CD4-positive, alpha-beta T cell treated with Interleukin-2 at 100 ng/mL for 4 hours (primary cell): ENCODE measurements around the gene EPHA2.
A peak's percentile ranks its signal among the peaks of the same experiment; 100 is the strongest.

Source experiments
- DNase-seq: peaks from one replicate; pipeline ENCODE4 v3.0.0-alpha.2; 2020; ENCODE audit warnings: low spot score

Gene EPHA2

GRCh38 chr1:16092097-16092922 lies 63.6 kb downstream of the EPHA2 start:
- no peak for DNase-seq

DNA sequence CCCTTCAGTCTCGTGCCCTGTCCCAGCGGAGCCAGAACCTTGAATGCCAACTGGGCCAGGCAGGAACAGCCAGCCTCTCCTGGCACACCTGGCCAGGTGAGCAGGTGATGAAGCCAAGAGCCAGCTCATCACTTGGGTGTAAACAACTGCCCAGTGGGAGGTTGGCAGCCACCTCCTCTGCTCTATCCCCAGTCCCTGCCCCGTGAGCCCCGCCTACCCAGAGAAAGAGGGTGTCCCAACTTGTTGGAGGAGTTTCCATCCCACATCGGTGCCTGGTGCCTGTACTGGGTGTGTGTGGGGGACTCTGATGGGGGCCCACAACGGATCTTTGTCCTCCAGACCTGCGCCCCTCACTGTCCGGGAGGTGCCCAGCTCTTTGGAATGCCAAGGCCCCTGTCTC lies 64.6 kb downstream of the EPHA2 start:
- no peak for DNase-seq

GRCh38 chr1:16090076-16090826 lies 65.6 kb downstream of the EPHA2 start:
- no peak for DNase-seq

GRCh38 chr1:16088996-16089395 lies 66.9 kb downstream of the EPHA2 start:
- DNase-seq = no peak

DNA sequence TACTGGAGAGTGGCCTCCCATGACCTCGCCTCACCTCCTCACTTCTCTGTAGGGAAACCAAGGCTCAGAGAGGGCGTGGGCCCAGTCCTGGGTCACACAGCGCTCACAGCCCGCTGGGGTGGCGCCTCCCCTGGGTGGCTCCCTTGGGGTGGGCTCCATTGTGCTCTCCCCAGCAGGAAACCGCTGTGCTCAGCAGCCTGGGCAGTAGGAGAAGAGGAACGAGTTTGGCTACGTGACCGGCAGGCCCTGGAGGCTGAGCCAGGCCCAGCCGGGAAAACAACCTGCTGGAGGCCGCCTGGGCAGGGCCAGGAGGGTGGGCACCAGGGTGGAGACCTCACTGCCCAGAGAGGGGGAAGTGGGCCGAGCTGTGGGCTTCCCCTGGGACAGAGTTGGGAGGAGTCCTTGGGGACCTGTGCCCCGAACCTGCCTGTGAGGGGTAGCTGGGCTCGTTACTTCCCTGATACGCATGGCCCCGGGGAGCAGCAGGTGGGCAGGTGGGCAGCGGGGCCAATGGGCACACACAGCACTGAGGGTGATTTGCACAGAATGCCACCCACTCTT lies 67.4 kb downstream of the EPHA2 start:
- no peak for DNase-seq

DNA sequence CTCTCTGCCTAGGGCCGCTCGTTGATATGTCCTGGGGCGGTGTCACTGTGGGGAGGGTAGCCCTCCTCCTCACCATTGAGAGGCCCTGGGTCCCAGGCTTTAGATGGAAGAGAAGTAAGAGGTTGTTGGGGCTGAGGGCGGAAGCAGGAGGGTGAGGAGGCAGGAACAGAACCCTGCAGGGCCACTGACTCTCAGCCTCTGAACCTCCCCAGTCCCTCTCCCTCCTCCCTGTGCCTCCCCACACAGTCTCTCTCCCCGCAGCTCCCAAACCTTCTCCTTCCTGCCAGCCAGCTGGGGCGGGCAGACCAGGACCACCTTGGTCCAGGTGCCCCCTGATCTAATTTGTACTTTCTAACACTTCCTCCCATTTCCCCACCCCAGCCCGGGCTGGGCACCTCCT lies 68.1 kb downstream of the EPHA2 start:
- no peak for DNase-seq

GRCh38 chr1:16085522-16085921 lies 70.3 kb downstream of the EPHA2 start:
- DNase-seq = no peak

GRCh38 chr1:16083486-16083885 lies 72.4 kb downstream of the EPHA2 start:
- no peak for DNase-seq

DNA sequence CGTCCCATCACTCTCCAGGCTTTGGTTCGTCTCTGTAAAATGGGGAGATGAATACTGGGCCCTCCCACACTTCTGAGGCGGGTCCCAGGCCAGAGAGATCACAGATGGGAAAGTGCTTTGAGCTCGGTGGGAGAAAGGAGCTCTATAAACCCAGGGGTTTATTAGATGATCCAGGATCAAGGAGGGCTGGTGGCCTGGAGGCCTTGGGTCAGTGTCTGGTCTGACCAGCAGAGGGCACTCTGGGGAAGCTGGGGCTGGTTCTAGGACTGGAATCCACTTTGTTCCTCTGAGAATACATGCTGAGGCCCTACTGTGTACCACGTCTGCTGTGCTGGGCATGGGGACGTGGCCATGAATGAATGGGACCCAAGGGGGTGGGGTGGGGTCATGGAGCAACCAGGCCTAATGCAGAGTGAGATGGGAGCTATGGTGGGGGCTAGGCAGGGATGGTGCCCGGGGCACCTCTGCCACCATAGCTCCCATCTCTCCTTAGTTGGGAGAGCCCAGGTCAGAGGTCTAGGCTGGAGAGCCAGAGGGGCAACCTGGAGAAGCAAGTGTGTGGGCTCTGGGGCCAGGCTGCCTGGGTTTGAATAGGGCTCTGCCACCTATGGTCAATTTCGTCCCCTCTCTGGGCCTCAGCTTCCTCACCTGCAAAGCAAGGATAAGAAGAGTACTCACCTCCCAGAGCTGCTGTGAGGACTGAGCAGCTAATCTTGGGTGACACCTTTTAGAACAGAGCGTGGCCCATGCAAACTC lies 73.4 kb downstream of the EPHA2 start:
- peak; percentile 64 for DNase-seq

DNA sequence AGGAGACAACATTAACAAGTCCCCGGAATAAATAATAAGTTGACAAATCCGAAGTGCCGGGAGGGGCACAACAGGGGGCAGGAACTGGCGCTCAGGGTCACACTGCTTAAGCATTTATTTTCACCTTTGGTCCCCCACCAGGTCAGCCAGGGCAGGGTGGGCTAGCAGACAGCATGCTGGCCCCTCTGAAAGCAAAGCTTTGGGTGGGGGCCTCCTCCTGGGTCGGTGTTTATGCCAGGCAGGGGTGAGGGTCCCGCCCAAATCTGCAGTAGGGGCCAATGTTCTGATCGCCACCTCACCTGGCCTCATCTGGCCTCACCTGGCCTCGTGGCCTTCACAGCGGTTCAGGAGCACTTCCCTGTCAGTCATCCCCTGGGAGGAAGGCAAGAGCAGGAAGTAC lies 74.2 kb downstream of the EPHA2 start:
- DNase-seq = no peak

DNA sequence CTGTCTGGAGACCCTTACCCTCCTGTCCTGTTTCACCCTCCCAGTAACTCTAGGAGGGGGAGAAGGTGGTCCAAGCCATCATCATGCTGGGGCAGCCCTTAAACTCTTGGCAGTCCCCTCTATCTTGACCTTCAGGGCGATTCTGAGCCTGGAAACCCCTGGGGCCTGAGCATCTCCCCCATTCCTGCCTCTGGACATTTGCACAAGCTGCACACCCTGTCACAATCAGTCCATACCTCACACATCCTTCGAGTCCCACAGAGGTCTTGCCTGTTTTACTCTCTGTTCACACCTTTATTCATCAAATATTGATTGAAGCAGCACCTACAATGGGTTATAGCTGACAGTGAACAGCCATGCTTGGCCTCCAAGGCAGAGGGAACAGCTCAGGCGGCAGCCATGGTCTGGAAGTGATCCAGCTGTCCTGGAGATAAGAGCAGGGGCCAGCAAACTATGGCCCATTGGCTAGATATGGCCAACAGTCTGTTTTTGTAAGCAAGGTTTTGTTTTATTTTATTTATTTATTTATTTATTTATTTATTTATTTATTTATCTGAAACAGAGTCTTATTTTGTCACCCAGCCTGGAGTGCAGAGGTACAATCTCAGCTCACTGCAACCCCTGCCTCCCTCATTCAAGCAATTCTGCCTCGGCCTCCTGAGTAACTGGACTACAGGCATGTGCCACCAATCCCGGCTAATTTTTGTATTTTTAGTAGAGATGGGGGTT lies 75.3 kb downstream of the EPHA2 start:
- no peak for DNase-seq

DNA sequence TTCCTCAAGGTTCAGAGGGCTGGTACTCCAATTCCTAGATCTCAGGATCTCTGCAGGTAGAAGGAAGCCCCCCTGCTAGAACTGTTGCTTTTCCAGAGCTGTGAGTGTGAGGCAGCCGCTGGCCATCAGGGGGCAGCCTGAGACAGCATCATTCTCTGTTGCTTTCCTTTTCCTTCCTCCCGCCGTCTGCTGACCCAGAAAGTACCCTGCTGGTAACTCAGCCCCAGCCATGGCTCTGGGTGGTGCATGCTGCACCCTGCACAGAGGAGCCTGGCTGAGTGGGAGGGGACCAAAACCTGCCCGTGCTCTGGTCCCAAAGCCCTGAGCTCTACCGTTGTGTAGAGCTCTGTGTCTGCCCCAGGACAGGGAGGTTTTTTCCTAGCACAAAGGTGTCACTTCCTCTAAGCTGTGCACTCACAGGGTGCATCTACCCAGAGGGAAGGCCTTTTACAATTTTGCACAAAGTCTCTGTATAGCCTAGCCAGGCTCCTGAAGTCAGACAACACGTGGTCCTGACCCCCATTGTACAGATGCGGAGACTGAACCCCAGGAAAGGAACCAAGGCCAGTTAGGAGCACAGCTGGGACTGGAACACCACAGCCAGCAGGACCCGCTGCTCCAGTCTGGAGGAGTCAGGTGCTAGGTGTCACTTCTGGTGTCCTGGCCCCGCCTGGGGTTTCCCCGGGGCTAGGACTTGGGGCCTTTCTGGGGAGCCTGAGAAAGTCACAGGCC lies 76.8 kb downstream of the EPHA2 start:
- DNase-seq = peak; percentile 78

- DNase-seq = no peak
Measured at GRCh38 chr1:16077406-16078245, 78.2 kb downstream of the EPHA2 start.

DNA sequence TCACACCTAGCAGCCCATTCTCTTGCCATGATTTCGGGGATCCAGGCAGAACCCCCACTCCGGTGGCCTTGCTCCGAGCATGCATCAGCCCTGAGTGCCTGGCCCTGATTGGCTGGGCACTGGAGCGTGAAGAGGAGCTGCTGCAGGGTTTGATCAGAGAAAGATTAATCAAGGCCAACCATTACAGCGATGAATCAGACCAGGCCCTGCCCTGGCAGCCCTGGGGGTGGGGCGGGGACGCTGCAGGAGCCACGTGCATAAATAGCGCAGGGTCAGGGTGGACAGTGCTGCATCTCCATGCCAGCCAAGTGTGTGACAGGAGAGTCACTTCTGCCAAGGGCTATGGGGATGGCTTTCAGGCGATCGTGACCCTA lies 79.0 kb downstream of the EPHA2 start:
- DNase-seq = no peak

DNA sequence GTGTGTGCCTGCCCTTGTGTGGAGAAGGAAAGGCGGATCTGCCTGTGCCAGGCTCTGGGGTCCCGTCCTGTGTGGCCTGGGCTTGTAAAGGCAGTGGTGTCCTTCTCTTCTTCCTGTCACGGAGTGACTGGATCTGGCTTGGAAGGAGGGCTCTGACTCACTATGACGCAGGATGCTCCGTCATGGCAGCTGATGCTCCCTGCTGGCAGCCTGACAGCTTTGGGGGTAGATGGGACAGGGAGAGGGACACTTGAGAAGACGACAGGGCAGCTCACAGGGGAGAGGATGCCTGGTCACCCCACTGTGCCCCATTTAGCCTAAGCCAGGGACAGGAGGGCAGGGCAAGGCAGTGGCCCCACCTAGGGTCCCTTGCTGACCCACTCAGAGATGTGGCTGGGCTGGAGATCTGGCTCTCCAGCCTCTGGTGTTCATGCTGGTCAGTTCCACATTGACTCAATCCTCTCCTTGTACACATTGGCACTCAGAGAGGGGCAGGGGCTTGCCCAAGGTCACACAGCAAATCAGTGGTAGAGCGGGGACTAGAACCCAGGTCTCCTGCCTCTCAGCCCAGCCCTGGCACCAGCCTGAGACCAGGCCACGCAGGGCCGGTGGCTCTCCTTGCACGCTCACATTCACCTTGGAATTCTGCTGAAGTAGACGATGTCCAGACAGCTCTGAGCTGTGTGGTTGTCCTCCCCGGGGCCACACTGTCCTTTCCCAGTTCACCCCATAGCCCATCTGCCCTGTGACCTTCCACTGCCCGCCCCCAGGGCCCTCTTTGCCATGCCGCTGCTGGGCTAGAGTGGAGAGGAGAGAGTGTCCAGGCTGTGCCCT lies 79.6 kb downstream of the EPHA2 start:
- DNase-seq = no peak

GRCh38 chr1:16075337-16076030 lies 80.4 kb downstream of the EPHA2 start:
- no peak for DNase-seq
